ENCODE data around the gene PLEKHG5.
"Not testable (repeated sequence)": the region's sequence is repeated elsewhere in the genome, so short reads cannot be mapped to it uniquely, and the experiment has no call there.

PLEKHG5 gene

DNA sequence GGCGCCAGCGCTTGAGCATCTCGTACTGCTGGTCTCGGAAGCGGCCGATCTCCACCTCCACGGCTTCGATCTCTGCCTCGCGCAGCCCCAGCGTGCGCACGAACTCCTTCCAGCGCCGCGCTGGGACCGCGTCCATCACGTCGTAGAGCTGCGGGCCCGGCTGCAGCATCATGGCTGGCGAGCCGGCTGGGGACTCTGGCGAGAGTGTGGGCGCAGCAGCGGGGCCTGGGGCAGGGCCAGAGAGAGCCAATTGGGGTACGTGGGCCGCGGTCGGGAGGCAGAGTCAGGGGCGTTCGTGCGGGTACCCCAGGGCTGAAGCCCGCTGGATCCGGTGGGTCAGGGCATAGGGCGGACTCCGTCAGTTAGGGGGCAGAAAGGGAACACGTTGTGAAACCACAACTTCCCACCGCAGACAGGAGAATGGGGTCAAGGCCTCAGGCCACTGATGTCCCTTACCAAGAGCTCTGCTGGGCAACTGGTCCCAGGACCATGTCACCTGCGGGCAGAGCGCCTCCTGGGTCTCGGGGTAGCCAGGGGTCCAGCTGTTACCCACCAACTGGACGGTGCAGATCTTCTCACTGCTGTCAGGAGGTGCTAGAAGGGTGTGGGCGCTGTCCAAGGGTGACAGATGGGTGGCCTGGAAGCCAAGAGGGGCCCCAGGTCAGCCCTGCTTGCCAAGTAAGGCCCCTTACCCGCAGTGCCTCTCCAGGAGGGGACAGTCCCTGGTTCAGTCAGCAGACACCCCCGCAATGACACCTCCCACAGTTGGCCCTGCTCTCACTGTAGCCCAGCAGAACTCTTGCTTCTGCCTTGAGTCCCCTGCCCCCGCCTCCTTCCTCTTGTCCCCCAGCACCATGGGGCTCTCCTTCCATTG is 29.7 kb downstream of the PLEKHG5 start:
- DNase-seq (ENCODE audit: low spot score), result no peak

DNA sequence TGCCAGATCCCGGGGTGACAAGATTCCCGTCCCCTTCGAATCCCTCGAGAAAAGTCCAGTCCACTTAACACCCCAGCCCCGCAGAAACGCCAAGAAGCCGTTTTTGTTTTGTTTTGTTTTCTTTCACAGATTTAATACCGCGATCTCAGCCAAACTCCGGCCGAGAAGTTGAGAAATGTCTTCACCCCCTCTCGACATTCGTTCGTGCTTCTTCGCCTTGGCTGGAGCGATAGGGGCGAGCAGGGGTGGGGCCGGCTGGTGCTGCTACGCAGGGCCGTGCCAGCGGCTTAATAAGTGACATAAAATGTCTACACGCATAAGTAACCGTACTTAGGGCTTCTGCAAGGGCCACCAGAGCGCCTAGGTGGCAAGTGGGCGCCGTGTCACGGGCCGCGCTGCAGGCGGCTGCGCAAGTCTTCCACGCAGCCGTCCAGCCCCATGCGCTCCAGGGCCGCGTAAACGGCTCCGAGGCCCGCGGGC is 30.4 kb downstream of the PLEKHG5 start:
- DNase-seq (ENCODE audit: low spot score), result no peak

DNA sequence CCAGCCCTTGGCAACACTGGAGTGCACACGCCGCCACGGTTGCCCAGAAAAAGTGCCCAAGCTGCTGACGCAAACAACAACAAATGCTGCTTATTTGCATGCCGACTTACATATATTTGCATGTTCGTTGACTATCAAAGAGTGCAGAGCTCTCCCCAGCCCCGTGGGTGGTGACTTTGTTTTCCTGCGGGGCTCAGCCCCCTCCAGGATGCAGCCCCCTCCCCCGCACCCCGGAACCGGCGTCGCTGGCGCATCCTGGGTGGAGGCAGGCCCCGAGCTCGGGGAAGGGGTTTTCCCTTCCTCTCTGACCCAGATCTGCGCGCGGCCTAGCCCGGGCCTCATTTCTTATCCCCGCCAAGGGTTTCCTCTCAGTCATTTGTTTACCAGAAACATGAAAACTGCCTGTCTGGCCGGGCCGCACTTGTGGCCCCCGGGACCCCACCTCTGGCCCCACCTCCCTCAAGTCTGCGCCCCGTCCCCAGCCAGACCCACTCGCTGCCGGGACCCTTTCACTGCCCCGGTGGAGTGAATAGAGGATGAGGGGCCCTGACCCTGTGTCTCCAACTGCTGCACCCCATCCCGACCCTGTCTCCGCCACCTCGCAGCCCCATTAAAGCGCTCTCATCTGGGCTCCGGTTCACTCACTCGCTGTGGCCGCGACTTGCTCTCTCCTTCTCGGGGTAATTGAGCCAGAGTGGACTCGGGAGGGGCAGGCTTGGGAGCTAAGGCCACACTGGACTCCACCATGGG is 31.0 kb downstream of the PLEKHG5 start:
- no peak for DNase-seq (ENCODE audit: low spot score)

DNA sequence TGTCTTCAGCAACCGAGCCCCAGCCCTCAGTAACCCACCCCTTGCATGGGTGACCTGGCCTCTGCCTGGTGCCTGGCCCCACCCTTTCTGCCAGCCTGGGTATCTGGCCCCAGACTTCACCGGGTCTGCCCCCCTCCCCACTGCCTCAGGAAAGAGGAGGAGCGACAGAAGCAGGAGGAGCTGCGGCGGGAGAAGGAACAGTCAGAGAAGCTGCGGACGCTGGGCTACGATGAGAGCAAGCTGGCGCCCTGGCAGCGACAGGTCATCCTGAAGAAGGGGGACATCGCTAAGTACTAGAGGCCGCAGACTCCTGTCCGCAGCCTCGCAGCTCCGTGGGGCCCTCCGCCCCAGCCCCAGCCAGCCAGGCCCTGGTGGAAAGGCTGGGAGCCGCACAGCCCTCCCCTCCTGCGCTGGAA is 31.6 kb downstream of the PLEKHG5 start:
- no peak for DNase-seq (ENCODE audit: low spot score)

DNA sequence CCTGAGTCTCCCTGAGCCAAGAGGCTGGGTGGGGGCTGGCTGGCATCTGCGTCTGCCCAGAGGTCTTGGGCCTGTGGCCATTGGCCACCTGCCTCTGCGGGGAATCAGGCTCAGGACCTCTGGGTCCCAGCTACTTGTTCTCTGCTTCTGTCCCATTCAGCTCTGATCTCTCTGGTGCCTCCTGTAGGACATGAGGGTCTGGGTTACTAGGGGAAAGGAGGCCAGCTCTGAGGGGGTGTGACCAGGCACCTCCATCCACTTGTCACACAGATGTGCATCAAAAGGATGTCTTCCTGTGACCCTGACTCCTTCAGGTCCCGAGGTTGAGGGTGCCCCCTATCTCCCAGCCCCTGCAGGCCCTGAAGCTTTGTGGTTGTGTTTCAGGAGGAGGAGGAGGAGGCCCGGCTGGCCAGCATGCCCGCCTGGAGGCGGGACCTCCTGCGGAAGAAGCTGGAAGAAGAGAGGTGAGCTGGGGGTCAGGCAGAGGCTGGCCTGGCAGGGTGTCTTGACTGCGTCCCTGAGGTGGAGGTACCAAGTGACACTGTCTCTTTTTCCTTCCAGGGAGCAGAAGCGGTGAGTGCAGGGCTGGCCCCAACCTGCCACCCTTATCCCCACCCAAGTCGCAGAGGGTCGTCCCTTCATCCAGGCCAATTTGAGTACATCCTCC is 34.5 kb downstream of the PLEKHG5 start:
- no peak for DNase-seq (ENCODE audit: low spot score)

DNA sequence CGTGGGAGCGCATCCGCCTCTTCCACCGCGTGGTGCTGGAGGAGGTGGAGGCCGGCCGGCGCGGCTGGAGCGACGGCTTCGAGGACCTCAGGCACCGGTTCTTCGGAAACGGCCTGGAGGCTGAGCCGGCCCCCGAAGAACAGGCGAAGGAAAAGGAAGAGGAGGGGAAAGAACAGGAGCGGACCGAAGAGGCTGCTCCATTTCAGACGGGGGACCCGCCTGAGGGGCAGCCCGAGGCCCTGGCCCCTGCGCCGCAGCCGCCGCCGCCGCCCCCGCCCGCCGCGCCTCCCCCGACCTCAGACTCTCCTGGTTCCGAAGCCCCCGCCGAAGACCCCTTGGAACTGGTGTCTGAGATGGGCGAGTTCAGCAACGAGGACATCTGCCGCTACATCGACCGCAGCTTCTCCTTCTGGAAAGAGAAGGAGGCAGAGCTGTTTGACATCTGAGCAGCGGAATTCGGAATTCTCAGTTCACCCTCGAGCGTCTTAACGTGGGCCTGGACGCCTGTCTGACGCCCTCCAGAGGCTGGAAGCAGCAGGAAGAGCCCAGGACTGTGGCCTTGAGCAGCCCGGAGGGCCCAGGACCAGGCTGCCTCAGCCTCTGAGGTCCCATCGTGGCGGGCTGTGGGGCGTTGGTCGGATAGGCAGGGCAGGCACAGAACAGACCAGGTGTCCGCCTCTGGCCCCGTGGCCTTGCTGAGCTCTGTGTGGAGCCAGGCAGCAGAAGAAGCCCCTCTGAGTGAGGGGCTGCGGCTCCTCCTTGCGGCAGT is 35.5 kb downstream of the PLEKHG5 start:
- not testable (repeated sequence) for DNase-seq (ENCODE audit: low spot score)

DNA sequence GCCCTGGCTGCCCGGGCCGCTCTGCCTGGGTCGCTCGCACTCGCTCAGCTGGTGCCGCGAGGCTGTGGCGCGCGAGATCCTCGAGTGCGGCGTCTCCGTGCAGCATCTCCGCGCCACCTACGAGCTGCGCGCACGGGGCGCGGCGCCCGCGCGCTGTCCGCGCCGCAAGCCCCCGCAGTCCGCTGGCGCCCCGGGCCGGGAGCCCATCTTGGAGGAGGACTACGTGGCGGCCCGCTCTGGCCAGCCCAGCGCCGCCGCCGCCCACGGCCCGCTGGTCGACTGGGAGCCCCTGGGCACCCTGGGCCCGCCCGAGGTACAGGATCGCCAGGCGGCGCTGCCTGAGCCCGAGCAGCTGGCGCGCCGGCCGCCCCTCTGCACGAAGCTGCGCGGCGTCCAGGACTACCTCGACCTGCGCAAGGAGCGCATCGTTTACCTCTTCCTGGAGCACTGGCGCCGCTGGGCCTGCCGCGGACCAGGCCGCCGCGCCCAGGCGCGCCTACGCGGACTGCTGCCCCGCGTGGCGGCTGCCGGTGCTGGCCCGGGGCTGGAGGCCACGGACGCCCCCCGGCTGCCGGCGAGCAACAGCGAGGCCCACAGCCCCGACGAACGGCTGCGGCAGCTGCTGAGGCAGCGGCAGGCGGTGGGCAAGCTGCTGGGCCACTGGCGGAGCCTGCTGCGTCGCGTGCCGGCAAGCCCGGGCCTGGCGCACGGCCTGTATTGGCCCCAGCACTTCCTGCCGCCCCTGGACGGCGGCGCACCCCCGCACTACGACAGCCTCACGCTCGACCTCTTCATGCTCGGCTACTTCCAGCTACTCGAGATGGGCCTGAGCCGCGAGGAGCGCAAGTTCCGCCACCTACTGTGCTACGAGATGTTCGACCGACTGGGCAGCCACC is 36.4 kb downstream of the PLEKHG5 start:
- no peak for DNase-seq (ENCODE audit: low spot score)

DNA sequence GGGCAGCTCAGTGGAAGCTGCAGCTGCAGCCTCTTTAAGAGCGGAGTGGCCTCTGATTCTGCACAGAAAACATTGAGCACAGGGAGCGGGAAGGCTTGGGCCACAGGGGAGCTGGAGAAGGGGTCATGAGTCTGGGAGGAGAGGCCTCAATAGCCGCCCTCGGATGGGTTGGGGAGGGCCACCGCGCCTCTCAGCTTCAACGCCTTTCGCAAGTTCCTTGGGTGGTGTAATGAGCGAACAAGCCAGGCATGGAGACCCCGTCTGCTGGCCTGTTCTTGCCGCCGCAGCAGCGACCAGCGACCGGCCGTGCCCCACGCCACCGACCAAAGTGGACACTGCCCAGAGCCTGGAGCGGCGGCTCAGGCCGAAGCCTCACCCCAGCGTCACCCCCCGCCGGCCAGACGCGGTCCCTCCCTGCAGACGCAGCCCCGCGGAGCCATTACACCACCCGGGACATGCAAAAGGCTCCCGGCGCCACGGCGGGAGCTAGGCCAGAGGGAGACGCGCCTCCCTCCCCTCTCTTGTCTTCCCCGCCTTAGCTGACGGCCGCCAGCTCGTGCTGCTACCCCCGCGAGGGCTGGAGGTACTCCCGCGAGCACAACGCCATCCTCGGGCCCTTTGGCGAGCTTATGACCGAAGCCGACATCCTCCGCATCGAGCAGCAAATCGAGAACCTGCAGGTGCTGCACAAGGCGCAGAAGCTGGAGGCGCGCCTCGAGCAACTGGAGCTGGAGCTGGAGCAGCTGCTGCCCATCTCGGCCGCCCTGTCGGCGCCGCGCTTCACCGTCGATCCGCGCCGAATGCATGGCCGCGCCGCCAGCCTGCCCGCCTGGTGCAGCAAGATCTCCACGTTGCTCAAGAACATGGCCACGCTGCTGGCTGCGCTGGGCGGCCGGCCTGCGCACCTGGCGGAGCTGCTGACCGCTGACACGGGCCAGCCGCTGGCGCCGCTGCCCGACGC is 37.3 kb downstream of the PLEKHG5 start:
- not testable (repeated sequence) for DNase-seq (ENCODE audit: low spot score)

DNA sequence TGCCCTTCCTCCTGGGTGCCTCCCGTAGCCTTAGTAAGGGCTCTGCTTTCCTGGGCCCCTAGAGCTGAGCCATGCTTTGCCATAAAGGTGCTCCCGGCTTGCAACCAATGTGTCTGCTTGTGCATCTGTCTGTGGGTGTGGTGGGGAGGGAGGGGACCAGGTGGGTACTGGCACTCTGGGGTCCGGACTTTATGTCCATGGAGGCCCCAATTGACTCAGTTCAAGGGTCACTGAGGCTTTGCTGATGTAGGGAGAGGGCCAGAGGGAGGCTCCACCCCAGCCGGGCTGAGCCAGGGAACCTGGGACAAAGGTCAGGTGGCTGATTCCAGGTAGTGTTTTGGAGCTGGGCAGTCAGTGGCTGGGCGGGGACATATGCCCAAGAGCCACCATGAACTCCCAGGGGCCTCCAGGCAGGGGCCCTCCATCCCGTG is 40.5 kb downstream of the PLEKHG5 start:
- DNase-seq (ENCODE audit: low spot score), result no peak

DNA sequence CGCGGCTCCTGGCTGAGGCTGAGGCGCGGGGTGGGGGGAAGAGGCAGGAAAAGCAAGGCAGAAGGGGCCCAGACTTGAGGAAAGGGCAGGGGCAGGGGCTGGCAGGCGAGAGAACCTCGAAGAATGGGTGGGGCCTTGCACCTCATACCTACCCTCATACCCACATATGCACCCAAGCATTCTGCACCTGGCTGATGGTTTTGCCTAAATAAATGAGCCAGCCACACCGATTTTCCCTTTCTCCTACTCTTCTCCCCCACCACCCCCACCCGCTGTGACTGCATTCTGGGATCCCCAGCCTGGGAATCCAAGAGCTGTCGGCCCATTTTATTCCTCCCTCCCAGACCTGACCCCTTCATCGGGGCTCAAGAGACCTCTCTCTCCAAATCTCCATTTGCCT is 41.0 kb downstream of the PLEKHG5 start:
- not testable (repeated sequence) for DNase-seq (ENCODE audit: low spot score)

DNA sequence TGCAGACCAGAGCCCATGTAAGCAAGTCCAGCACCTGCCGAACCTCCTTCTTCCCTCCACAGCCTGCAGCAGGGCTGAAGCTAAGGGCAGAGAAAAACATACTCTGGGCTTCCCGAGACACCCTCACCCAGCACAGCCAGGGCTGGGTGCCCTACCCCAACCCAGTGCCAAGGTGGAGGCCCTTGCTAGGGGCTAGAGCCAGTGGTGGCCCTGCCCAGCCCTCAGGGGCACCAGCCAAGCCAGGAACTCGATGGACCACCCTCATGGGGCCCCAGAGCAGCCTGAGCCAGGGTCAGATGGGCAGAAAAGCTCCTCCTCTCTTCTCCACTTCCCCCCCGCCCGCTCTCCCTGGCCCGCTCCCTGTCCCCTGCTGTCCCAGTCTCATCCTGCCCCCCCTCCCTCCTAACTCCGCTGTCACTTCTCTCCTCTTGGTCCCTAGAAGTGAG is 41.4 kb downstream of the PLEKHG5 start:
- DNase-seq (ENCODE audit: low spot score), result no peak

DNA sequence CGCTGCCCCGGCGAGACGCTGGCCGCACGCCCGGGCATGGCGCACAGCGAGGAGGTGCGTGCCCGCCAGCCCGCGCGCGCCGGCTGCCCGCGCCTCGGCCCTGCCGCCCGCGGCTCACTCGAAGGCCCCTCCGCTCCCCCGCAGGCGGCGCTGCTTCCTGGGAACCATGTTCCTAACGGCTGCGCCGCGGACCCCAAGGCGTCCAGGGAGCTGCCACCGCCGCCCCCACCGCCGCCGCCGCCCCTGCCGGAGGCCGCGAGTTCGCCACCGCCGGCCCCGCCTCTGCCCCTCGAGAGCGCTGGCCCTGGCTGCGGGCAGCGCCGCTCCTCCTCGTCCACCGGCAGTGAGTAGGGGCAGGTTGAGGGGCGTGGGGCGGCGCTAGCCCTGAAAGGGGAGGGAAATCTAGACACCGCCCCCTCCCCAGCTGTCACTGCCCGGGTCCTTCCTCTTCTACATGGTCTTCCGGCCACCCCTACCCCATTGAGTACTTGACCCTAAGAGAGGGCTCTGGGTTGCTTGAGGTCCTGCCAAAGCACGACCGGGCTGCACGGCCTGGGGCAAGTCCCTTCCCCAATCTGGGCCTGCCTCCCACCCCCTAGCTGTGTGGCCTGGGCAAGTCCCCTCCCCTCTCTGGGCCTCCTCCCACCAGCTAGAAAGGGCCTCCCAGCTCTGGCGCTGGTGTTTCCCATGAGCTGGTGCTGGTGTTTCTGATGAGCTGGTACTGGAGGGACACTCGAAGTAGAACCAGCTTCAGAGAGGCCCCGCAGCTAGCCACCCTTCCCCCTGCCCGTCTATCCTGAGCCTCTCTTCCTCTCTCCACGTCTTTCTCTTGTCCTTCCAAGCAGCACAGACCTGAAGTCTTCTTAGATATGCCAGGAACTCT is 42.5 kb downstream of the PLEKHG5 start:
- no peak for DNase-seq (ENCODE audit: low spot score)

DNA sequence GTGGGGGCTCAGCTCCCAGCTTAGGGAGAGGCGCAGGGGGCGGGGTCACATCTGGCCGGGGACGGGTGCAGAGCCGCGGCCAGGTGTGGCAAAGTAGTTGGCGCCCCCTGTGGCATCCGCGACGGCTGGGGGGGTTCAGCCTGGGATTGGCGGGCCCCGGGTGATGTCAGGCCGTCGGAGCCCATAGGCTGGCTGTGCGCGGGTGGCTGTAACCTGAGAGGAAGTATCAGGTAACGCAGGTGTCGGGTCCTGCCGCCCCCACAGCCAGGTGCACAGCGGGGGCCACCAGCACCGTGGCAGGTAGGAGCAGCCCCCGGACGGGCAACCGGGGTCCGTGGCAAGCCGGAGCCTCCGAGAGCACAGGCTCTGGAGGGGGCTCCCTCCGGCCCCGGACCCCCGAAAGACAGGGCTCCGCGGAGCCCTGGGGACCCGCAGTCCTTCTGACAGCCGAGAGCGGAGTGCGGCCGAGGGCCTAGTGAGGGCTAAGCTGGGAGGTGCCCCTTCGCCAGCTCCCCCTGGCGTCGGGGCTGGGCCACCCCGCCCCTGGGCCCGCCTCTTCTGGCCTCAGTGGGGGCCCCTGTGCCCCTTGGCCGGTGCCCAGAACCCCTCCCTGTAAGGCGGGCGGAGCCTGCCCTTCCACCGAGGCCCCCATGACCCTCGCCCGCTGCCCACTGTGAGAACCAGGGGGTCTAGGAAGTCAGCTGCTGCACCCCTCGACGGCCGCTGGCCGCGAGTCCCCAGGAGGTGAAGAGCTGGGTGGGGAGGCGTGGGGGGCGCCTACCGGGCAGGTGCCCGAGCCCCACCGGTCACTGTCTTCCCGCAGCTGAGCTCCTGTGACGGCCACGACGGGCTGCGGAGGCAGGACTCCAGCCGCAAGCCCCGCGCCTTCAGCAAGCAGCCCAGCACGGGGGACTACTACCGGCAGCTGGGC is 43.4 kb downstream of the PLEKHG5 start:
- peak; percentile 3 for DNase-seq (ENCODE audit: low spot score)

DNA sequence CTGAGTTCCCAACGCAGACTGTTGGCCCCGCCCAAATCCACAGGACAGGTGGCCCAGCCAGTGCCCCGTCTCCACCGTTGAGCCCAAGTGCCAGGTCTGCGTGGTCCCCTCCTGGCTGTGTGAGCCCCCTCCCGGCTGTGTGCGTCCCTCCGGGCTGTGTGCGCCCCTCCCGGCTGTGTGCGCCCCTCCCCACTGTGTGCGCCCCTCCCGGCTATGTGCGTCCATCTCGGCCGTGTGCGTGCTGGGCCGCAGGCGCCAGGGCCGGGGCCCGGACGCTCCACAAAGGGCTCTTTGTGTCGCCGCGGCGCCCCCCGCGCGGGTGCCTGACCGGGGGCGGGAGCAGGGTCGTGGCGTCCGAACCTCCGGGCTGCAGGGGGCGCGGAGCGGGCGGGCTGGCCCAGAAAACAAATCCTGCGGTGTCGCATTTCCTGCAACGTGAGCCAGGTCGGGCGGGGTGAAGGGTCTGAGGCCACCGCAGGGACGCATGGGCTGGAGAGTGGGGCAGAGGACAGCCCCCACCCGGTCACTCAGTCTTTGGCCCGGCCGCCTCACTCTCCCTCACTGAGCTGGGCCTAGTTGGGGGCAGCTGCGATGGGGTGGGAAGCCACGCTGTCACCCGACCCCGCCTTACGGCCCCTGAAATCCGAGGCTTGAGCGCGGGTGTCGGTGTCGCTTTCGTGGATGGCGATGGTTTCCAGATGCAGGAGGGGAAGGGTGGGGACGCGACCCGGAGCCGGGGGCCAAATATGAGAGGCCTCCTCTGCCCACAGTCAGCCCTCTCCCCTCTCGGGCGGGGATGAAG is 44.2 kb downstream of the PLEKHG5 start:
- DNase-seq (ENCODE audit: low spot score), result no peak

DNA sequence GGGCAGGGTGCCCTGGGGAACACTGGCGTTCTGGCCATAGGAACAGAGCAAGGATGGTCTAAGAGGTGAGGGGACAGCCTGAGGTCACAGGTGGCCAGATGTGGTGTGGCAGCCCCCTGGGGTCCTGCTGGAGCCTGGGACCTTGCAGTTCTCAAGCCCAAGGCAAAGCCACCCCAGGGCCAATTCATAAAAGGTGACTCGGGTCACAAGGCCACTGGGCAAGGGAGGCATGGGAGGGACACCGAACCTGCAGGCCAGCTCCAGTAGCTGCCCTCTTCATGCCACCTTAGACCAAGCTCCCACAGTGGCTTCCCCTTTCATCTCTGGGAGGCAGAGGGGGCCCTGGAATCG is 44.8 kb downstream of the PLEKHG5 start:
- no peak for DNase-seq (ENCODE audit: low spot score)

DNA sequence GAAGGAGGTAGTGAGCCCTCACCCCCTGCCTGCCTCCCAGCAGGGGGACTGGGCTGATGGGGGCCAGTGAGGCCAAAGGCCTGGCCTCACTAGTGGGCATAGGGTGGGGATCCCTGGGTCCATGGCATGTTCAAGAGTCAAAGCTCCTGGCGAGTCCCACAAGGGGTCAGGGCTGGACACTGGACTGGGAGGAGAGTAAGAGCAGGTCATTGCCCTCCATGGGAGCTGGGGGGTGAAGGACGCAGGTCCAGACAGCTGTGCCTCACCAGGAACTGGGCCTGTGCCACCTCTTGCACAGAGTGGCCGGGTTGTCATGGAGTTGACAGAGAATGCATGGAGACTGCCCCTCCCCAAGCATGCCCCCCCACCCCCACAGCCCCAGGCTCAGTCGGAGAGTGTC is 45.5 kb downstream of the PLEKHG5 start:
- not testable (repeated sequence) for DNase-seq (ENCODE audit: low spot score)
